ENCODE data around the gene SKIC3. TPM values are rescaled to one million over a fixed set of nuclear protein-coding genes. Genes with fewer than 3 reads are reported as not detected.

SKIC3 gene
- total RNA-seq: 83.6 TPM

DNA sequence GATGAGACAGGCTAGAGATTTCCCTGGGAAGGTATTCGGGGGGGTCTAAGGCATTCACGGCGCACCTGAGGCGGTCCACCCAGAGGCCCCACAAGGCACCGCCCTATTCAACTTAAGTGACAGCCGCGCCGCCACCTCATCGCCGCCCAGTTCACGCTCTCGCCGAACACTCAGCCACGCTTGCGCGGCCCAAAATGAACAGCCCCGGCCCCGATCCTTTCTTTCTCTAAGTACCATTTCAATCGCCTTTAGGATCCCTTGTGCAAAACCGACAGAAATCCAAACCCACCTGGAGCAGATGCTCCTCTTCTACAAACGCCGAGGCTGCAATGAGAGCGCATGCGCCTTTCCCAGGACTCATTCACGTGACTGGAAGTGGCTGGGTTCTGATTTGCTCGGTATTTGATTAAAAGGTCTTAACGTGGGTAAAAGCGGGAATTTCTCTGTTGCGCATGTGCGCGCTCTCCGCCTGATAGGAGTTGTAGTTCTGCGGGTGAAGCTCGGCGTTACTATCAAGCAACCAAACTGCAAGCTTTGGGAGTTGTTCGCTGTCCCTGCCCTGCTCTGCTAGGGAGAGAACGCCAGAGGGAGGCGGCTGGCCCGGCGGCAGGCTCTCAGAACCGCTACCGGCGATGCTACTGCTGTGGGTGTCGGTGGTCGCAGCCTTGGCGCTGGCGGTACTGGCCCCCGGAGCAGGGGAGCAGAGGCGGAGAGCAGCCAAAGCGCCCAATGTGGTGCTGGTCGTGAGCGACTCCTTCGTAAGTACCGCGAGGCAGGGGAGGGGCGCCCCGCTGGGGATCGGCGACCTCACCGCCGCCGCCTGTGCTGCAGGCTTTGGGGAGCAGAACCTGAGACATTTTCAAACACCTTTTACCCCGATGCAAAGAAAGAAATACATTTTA, at the start of gene SKIC3, which contains the start of gene ARSK:
Gene SKIC3, minus strand, starts transcription at position 331 of the 902 bp plus-strand sequence. CDS start 7,827 bp downstream, outside the sequence.
Gene ARSK, plus strand, starts transcription at position 455 of the 902 bp plus-strand sequence. Its CDS starts 178 bp downstream, at position 633.
- DNase-seq (ENCODE audit: low spot score): peak; percentile 96

- DNase-seq (ENCODE audit: low spot score): no peak
These were observed 45.8 kb upstream of the SKIC3 start for GRCh38 chr5:95600557-95600956.

- no peak for DNase-seq (ENCODE audit: low spot score)
These were observed 44.5 kb upstream of the SKIC3 start for GRCh38 chr5:95599252-95599651.

- no peak for DNase-seq (ENCODE audit: low spot score)
These were observed 40.6 kb upstream of the SKIC3 start for GRCh38 chr5:95595289-95595931.

- DNase-seq (ENCODE audit: low spot score): no peak
These were observed 36.7 kb upstream of the SKIC3 start for GRCh38 chr5:95591490-95591901.

GRCh38 chr5:95590880-95591279, 36.1 kb upstream of the SKIC3 start:
- DNase-seq (ENCODE audit: low spot score): no peak

DNA sequence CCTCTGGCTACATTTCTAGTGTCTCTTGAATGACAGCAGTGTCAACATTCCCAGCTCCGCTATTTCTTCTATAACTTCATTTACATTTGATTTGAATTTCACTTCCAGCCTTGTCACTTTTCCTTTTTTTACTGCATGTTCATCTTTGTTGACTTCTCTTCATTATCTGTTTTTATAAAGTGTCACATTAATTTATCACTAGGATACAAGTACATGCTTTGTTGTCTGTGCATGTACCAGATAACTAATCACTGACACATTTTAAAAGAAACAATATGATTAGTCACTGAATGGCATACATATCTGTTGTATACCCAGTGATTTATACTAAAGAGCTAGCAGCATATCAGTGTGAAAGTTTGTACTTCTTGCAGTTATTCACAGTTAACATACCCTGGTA, 29.2 kb upstream of the SKIC3 start:
- no peak for DNase-seq (ENCODE audit: low spot score)

DNA sequence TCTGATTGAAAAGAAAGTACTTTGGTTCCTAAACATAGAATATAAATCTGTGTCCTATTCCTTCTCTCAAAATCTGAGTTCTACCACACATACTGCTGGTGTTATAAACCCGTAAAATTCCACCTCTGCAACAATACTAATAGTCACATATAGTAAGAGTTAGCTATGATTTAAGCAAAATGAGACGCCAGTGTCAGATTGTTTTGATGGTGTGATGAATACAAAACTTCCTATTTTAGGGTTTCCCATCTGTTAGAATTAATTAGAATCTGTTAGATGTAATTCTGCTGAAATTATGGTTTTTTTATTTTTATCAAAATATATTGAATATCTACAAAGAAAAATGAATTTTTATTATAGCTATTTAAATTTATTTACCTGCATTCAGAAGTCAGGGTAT, 26.8 kb upstream of the SKIC3 start:
- DNase-seq (ENCODE audit: low spot score): no peak

GRCh38 chr5:95572016-95572415, 17.2 kb upstream of the SKIC3 start:
- no peak for DNase-seq (ENCODE audit: low spot score)

DNA sequence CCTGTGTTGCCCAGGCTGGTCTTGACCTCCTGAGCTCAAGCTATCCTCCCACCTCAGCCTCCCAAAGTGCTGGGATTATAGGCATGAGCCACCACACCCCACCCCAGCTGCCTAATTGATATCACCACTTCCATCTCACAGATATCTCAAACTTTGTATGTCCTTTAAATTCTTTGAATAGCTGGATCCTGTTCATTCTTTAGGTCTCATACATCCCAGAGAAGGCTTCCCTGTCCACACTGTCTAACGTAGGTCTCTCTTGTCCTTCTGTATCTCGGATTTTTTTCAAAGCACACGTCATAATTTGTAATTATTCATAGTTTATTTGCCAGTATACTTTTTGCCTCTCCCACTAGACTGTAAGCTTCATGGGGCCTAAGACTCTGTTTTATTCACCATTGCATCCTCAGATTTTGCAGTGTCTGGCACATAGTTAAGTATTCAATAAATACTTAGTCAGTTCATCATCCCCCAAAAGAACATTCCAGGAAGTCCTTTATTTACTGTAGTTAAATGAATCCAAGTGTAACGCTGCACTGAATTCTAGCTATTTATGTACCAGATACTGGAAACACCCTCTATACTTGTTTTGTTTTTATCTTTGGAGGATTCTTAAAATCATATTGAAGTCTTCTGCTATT, 10.6 kb upstream of the SKIC3 start:
- DNase-seq (ENCODE audit: low spot score): no peak

- DNase-seq (ENCODE audit: low spot score): no peak
These were observed 9.7 kb upstream of the SKIC3 start for GRCh38 chr5:95564450-95564849.

GRCh38 chr5:95563367-95563766, 8.6 kb upstream of the SKIC3 start:
- DNase-seq (ENCODE audit: low spot score): no peak

GRCh38 chr5:95562282-95562681, 7.5 kb upstream of the SKIC3 start:
- DNase-seq (ENCODE audit: low spot score): no peak

- no peak for DNase-seq (ENCODE audit: low spot score)
These were observed 3.1 kb upstream of the SKIC3 start for GRCh38 chr5:95557841-95558240.

DNA sequence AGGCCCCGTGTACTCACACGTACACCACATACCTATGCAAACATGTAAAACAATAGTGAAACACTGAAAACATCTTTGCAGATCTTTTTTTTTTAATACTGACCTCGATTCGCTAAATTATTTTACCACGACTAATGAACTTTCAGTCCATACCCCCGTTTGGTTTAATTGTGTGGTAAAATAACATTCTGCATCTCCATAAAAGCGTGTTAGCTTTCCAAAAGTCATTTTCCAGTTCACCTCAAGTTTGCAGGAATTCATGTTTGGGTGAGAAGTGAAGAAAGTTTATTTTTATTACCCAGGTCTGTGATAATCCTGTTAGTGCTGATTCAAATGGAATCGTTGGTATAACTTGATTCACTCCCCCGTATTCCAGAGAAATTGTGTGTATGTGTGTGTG, 776 bp upstream of the SKIC3 start:
- no peak for DNase-seq (ENCODE audit: low spot score)

DNA sequence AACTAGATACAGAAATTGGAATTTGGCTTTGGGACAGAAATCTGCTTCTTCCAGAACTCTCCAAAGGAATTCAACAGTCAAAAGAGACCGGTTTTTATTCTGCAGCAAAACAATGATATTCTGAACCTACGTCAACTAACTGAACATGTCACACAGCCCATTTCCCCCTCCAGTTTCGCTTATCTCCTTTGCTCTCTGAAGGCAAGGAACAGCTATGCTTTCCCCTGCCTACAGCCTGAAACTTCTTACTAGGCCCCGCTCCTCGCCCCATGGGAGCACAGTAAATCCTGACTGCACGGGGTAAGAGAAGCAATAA, 488 bp downstream of the SKIC3 start:
- DNase-seq (ENCODE audit: low spot score): no peak

- no peak for DNase-seq (ENCODE audit: low spot score)
These were observed 5.7 kb downstream of the SKIC3 start for GRCh38 chr5:95549030-95549429.

DNA sequence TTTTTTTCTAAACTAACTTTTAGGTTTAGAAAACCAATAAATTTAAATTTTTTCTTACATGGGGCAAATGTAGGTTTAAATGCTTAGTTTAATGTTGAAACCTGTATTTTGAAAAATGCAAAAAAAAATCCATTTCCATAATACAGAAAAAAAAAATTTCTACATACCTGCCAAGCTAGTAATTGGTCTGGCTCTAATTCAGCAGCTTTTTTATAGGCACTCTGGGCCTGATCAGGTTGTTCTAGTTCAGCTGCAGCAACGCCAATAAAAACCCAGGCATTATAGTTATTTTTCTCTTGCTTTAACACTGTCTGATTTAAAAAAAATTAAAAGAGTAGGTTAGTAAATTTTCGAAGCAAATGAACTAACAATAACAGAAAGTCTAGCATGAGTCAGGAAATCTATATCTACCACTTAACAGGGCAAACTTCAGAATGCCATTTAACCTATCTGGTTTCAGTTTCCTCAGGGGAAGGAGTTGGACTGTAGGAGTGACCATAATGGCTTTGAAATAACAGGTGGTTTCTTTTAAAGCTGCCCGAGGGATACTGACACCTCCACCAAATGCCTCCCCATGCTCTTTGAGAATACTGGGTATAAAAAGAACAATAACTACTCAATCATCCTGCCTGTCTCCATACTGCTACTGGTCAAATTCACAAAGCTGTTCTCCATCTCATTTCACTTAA, 11.6 kb downstream of the SKIC3 start:
- DNase-seq (ENCODE audit: low spot score): no peak

DNA sequence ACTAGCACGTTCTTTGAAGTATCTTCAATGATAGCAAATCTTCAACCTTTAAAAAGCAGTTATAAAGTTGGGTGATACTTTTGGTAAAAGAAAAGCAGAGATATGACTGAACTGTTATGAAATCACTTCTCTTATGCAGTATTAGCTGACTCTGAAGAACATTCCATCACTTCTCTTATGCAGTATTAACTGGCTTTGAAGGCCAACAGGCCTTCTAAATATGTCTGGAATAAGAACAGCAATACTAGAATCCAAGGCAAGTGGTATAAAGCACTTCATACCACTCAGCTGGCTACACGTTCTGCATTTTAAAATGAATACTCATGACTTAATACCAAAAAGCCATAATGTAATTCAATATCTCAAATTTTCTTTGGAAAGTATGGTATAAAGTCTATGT, 17.3 kb downstream of the SKIC3 start:
- no peak for DNase-seq (ENCODE audit: low spot score)

GRCh38 chr5:95533761-95534160, 21.0 kb downstream of the SKIC3 start:
- no peak for DNase-seq (ENCODE audit: low spot score)

DNA sequence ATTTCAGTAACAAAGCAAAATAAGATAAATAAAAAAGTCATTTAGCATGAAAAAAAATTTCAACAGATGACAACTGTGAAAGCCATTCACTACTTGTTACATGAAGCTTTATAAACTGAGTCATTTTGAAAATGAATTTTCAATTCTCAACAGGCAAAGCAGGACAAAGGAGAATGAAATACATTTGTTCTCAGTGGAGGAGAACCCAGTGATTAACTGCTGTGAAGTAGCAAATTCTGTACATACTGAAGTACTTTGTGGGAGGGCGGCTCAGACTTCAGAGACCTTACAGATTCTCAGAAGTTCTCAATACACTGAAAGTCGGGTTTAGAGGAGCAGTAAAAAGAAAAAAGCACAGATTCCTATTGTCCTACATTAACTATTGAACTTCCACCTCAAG, 21.7 kb downstream of the SKIC3 start:
- DNase-seq (ENCODE audit: low spot score): no peak

DNA sequence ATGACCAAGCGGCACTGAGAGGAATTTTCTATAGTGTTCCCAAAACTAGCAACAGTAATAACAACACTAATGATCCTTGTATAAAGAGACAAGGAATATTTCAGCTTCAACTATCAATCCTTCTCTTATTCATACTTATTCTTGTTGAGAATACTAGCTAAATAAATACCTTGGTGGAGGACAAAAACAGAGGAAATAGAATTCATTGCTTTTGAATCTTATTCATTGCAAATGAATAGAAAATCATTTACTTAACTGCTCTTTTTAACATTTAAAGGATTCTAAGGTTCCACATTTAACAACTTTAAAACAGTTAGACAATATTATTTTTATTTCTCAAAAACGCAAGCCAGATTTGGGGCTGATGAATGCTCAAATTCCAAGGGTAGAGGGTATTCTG, 22.4 kb downstream of the SKIC3 start:
- no peak for DNase-seq (ENCODE audit: low spot score)
